GM19240 (cell line): ENCODE measurements around the gene MICAL3.

Source experiments
- DNase-seq: peaks from one replicate; pipeline ENCODE4 v3.0.0; 2011; ENCODE audit warnings: low spot score; ENCODE audit not compliant: insufficient read length

MICAL3 gene

GRCh38 chr22:17916226-17916889 is 108.0 kb downstream of the MICAL3 start:
- no peak for DNase-seq

DNA sequence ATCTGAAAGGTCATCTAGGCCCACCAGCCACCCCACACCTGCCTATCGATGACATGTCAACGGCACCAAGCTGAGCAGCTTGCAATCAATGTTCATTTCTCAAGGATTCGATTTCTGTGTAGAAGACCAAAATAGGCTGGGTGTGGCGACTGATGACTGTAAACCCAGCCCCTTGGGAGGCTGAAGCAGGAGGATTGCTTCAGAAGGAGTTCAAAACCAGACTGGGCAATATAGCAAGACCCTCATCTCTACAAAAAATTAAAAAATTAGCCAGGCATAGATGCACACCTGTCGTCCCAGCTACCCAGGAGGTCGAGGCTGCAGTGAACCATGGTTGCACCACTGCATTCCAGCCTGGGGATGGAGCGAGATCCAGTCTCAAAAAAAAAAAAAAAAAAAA is 108.7 kb downstream of the MICAL3 start:
- DNase-seq: no peak

GRCh38 chr22:17915188-17915587 is 109.2 kb downstream of the MICAL3 start:
- no peak for DNase-seq

DNA sequence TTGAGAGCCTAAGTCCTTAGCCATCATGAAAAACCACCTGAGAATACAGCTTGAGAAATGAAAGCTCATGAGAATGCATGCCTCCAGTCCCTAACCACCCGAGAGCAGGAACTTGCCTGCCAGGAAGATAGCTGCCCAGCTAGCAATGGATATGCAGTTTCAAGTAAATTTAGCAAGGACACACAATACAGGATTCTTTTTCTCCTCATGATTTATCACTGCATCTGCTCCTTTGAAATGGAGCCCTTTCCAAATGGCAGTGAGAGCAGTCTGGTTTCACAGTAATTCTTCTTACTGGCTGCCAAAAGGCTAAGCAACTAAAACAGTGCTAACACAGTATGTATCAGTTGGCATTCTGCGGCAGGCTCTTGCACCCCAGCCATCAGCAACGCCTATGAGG is 109.9 kb downstream of the MICAL3 start:
- DNase-seq: no peak

- DNase-seq: no peak
These were observed 110.5 kb downstream of the MICAL3 start for GRCh38 chr22:17913801-17914347.

DNA sequence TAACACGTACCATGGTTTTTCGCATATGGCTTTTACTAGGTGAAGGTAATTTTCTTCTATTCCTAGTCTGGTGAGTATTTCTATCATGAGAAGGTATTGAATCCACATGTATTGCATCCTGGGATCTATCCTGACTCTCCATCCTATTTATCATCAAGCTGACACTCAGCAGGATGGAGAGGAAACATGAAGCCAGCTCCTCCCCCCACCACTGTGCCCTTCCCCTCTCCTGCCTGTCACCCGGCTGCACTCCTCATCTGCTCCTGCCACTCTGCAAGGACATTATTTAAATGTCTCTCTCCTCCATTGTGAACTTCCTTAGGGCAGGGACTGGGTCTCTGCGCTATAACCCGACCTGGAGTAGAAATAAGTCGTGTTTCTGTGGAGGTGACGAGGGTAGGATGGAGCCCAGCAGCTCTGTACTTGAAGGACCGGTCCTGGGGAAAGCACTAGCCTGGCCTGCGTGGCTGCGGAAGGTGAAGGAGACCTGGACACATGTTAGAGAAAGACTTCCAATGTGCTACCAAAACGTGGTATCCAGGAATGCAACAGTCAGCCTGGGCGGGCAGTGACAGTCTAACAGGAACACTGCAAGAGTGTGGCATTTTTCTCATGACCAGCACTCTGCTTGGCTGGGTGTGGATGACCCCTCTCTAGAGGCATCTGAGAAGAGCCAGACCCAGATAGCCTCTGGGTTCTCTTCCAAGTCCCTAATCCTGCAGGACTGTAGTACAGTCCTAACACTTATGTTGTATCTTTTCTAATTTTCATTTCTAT is 111.2 kb downstream of the MICAL3 start:
- DNase-seq: no peak

DNA sequence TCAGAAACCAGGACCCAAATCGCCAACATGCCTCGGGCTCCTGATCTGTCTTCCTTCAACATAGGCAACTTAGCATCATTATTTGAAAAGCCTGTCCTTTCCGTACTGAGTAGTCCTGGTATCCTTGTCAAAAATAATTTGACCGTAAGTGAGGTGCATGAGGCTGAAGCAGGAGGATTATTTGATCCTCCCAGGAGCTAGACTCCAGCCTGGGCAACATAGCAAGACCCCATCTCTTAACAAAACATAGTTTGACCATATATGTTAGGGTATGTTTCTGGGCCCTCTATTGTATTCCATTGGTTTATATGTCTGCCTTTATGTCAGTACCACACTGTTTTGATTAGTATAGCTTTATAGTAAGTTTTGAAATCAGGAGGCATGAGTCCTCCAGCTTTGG is 112.5 kb downstream of the MICAL3 start:
- DNase-seq: no peak

- DNase-seq: no peak
These were observed 113.1 kb downstream of the MICAL3 start for GRCh38 chr22:17911312-17911705.

- DNase-seq: no peak
These were observed 113.6 kb downstream of the MICAL3 start for GRCh38 chr22:17910561-17911311.

DNA sequence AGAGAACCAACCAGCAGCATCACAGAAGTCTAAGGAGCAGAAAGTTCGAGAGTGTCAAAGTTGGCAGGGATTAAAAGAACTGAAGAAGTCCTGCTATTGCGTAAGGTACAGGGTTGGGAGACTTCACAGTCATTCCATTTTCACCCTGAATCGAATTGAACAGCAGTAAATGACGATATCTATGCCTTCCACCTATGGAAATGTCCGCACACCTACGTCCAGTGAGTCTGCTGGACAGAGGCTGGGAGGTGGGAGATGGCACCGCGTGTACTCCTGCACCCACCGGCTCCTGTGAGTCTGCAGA is 116.7 kb downstream of the MICAL3 start:
- no peak for DNase-seq

GRCh38 chr22:17906978-17907747 is 117.2 kb downstream of the MICAL3 start:
- no peak for DNase-seq

DNA sequence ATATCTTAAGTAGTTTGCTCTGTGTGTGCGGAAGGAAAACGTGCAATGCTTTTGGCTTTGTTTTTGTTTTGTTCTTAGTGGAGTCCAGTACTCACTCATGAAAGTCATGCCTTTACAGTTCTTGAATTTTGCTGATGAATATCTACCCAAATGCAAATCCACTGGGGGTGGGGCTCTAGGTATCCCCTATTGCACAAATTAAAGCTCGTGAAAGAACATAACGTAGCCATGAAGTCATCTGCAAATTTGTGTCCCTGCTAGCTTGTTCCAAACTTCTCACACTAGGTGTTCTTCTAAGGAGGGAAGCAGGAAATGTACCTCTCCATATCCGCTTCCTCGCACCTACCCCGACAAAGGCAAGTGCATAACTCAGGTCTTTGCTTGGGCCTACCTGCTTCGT is 118.9 kb downstream of the MICAL3 start:
- DNase-seq: no peak

DNA sequence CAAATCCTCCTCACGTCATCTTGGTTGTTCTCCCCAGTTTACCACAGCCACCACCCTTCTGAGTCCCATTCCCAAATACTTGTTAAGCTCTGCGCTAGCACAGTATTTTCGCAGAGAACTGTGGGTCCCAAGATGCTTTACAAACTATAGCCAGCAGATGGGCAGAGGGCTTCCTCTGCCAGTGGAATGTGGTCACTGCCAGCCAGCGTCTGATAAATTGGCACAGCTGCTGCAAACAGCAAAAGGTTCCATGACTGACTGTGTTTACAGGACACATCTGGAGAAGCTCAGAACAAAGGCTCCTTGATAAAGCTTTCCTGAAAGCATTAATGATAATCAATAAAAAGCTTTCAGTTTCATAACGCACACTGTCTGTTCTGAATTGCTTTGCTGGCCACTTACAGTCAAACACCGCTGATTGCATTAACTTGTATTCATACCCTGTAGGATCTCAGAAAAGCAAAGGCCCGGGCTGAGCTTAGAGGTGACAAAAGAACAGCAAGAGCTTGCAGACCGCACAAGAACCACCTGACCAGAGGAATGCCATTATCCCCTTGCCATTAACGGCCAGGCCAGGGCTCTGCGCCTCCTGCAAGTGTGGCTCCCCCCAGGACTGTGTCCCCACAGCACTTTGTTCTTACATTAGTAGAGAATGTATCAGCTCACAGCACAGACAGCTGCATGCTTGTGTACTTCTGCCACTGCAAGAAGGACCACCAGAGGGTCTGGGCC is 120.6 kb downstream of the MICAL3 start:
- DNase-seq: no peak

DNA sequence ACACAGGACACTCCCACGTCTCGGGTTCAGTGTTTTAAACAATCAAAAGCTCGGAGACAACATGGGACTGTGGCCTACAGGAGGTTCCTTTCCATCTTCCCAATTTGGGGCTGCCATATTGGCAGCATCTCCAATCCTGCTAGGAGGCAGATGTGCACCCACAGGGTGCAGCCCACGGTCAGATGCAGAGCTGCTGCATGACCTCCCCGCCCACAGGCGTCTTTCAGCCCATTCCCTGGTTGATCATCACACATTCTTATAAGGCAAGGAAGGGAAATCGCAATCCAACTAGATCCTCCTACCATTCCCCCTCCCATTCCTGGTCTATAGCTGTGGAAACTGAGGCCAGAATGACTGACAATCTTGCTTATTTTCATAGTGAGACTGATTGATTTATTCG is 121.4 kb downstream of the MICAL3 start:
- no peak for DNase-seq

DNA sequence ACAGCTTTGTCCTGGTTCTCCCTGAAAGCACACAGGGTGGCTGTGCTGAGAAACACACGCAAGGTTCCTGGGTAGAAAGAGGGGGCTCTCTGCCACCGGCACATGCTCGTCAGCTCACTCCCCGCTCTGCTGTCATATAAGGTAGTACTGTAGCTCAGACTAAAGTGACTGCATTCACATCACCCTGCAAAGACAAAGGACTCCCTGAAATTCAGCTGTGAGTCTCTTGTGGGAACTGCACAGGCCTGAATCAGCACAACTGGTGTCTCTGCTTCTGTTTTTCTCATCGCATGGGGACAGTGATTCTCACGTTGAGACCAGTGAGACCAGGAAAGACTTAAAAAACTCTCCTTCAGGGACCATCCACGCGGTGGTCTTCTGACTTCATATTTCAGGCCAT is 126.0 kb downstream of the MICAL3 start:
- DNase-seq: no peak

GRCh38 chr22:17897858-17898257 is 126.5 kb downstream of the MICAL3 start:
- no peak for DNase-seq

GRCh38 chr22:17897426-17897825 is 126.9 kb downstream of the MICAL3 start:
- DNase-seq: no peak

GRCh38 chr22:17896586-17896985 is 127.8 kb downstream of the MICAL3 start:
- DNase-seq: no peak

GRCh38 chr22:17893900-17894535 is 130.3 kb downstream of the MICAL3 start:
- no peak for DNase-seq

DNA sequence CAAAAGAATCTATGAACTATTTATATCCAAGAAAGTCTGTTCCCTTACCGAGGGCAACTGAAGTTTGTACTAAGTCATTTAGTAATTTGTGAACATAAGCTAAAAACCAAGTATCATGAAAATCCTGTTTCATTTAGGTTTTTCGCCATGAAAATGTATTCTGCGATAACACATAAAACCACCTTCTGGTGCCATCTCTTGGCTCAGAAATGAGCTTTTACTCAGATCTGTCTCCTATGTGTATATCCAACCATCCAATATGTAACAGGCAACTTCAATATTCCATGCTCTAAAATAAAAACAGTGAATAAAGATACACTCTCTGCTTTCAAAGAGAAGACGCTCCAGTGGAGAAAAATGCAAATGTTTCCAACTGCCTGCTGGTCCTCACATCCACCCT is 132.0 kb downstream of the MICAL3 start:
- no peak for DNase-seq
